Measurements from ENCODE around the gene OMP. TPM values are rescaled to one million over a fixed set of nuclear protein-coding genes. Genes with fewer than 3 reads are reported as not detected.

OMP gene
- total and polyA plus RNA-seq, 2 donors (not counting 3 experiments of a cell fraction or from before 2014, with no cell fraction given): 0.80 TPM; not detected in 1

DNA sequence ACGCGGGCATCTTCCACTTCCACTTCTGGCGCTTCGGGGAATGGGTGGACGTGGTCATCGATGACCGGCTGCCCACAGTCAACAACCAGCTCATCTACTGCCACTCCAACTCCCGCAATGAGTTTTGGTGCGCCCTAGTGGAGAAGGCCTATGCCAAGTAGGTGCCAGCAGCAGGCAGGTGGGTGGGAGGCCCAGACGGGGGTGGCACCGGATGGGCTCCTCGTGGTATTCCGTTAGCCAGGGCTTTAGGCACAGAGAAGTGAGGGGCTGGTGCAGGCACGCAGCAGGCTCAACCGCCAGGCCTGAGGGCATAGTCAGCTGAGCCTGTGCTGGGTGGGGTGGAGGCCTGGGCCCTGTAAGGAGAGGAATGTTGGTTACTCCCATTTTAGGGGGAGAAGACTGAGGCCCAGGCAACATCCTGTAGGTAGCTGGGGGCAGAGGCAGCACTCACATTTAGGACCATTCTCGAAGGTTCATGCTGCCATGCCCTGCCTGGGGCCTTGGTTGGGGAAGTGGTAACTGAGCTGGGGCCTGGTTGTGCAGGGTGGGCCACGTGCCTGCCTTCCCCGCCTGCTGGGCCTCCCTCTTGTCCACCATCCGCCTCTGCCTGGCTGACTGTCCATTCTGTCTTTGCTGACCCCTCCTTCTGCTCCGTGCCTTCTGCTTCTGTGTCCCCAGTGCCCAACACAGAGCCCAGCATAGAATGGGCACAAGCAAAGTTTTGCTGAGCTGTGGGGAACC, 10.2 kb downstream of the OMP start:
- CTCF ChIA-PET: interaction anchor here (0.7 to 5.3 kb wide), 11 partner anchors 8 to 194 kb away, joined by 3 to 64 read pairs (median 4); partner anchors contain the start of gene CAPN5
- dilution Hi-C loops (cut with MboI; ENCODE audit: extremely low pct_ligation_motif_present, low sequenced_read_pairs) (no loop called here), intact Hi-C loops (cut with micrococcal nuclease) (loop anchor here (1.0 kb wide), 1 partner anchor 66 kb away; no protein-coding TSS in a partner anchor)
- Histone ChIP-seq H3K9ac (replicated peaks; ENCODE audit: extremely low read depth, insufficient read depth, low read length) (no peak overlapping the region), H4K20me1 (replicated peaks; ENCODE audit: control insufficient read depth, extremely low read depth, insufficient read depth, low read length) (no peaks in the 10 kb centered on the region), H3K36me3 (ENCODE audit: control insufficient read depth in 2 of 2, extremely low read depth in 1 of 2, insufficient read depth in 2 of 2, low read length in 2 of 2) (no peaks in the 10 kb centered on the region), H3K9me3 (replicated peaks; ENCODE audit: control insufficient read depth, insufficient read depth, low read length) (no peaks in the 10 kb centered on the region), H3K4me3 (replicated peaks in 1 of 3; ENCODE audit: insufficient read depth in 1 of 3, low read depth in 1 of 3, low read length in 3 of 3) (no peak overlapping the region), H3K79me2 (ENCODE audit: control insufficient read depth, insufficient read depth, low read length) (no peaks in the 10 kb centered on the region), H3K9me1 (replicated peaks; ENCODE audit: control insufficient read depth, extremely low read depth, insufficient read depth, low read length) (no peaks in the 10 kb centered on the region), H3K27me3 (ENCODE audit: control insufficient read depth in 2 of 2, insufficient read depth in 2 of 2, low read length in 2 of 2) (no peaks in the 10 kb centered on the region), H3K27ac (ENCODE audit: insufficient read depth, low read depth, low read length) (no peak overlapping the region), H2AFZ (ENCODE audit: low read depth, low read length) (no peak overlapping the region), H3K4me1 (ENCODE audit: control insufficient read depth, extremely low read depth, insufficient read depth, low read length) (peaks cover 12% of the 10 kb centered on the region), H3K4me2 (ENCODE audit: insufficient read depth, low read length) (no peak overlapping the region)
- no TSS peak for BruUV-seq (replicated peaks)
- no peak for FAIRE-seq
- POLR2A ChIA-PET: no interaction called here
- TF ChIP-seq POLR2A (IDR thresholded peaks at IDR 0.05; ENCODE audit: low read depth, low read length): no peak
- TF ChIP-seq GATA2 (IDR thresholded peaks at IDR 0.05; ENCODE audit: insufficient read depth, insufficient read length, low read depth, low read length): no peak
- TF ChIP-seq FOS (IDR thresholded peaks at IDR 0.05; ENCODE audit: borderline replicate concordance, insufficient read depth, low read length): no peak
- no peak for TF ChIP-seq MAX (IDR thresholded peaks at IDR 0.05; ENCODE audit: insufficient read depth, insufficient read length)
- TF ChIP-seq EZH2 (IDR thresholded peaks at IDR 0.05; ENCODE audit: borderline replicate concordance, low read depth, low read length, severe bottlenecking): no peak
- TF ChIP-seq POLR2AphosphoS5 (IDR thresholded peaks at IDR 0.05; ENCODE audit: insufficient read depth, low read depth, low read length): no peak
- TF ChIP-seq MYC (IDR thresholded peaks at IDR 0.05; ENCODE audit: low read depth, low read length): no peak
- no peak for TF ChIP-seq JUN (IDR thresholded peaks at IDR 0.05; ENCODE audit: borderline replicate concordance, insufficient read depth, insufficient read length, low read depth)
- TF ChIP-seq CTCF (IDR thresholded peaks at IDR 0.05; ENCODE audit: extremely low read depth in 1 of 2, insufficient read depth in 1 of 2, low read depth in 1 of 2, low read length in 2 of 2): no peak
- DNase-seq (ENCODE audit: low read depth, low spot score): no peak

Data from endothelial cell of umbilical vein (primary cell).